K562 (cell line): ENCODE results near the gene DLG4. TPM values are rescaled to one million over a fixed set of nuclear protein-coding genes. Genes with fewer than 3 reads are reported as not detected.

Source experiments
- ATAC-seq: fragments of 200-7000 bp; cut with Tn5 transposase; 3 replicates; pipeline ENCODE4 v1.9.1; 2020; ENCODE audit warnings: moderate library complexity
- BruUV-seq: library from RNA; stranded (reverse); fragments of 400-500 nt; replicated peaks from 2 replicates; lab custom pipeline; 2021; lab: Mats Ljungman, UMichigan
- CTCF ChIA-PET: fragments of 300-600 bp; formaldehyde crosslinking; extraction: SDS; loops from one replicate; lab custom pipeline; 2021; ENCODE audit warnings: low intra/inter-chr PET ratio; lab: Yijun Ruan, JAX
- POLR2A ChIA-PET: fragments of 300-600, 350-650 bp; sonication (Branson Sonifier 250); formaldehyde crosslinking; extraction: SDS; loops from one replicate; lab custom pipeline; 2021; ENCODE audit warnings: antibody characterized with exemption, inconsistent platforms; lab: Yijun Ruan, JAX
- DNase-seq, 4 experiments: peaks; one replicate each; pipeline versions ENCODE4 v3.0.0 to v3.0.0-alpha.2; 2011 to 2018; ENCODE audit warnings: low spot score in 3 of 4, mixed read lengths in 3 of 4; ENCODE audit errors: extremely low read depth in 1 of 4
- FAIRE-seq: peaks from 2 replicates; lab custom pipeline; 2011; peaks lifted over from hg19 to GRCh38; lab: Jason Lieb, UNC
- H2AFZ ChIP-seq: 2 replicates; pipeline ENCODE4 v1.6.0; 2011; ENCODE audit warnings: low read depth, low read length, control low read depth, inconsistent platforms
- H3K27ac ChIP-seq: fragments of 200-600 bp; 3 replicates; pipeline ENCODE4 v1.8.0; 2011; ENCODE audit warnings: low read depth, mild to moderate bottlenecking, control low read depth, inconsistent platforms, low read length, moderate library complexity, mixed read lengths; ENCODE audit errors: extremely low read depth
- H3K27me3 ChIP-seq, 2 experiments: fragments of 300-600 bp in 1 of 2; 2 replicates in 1 of 2; 3 replicates in 1 of 2; pipeline versions ENCODE4 v1.6.0 to v1.8.0; 2011; ENCODE audit warnings: inconsistent platforms in 2 of 2, low read length in 2 of 2, mild to moderate bottlenecking in 1 of 2, mixed read lengths in 1 of 2, moderate library complexity in 1 of 2; ENCODE audit not compliant: control insufficient read depth in 2 of 2, insufficient read depth in 2 of 2
- H3K36me3 ChIP-seq: fragments of 300-600 bp; 3 replicates; pipeline ENCODE4 v1.8.0; 2011; ENCODE audit warnings: mild to moderate bottlenecking, low read length, inconsistent platforms; ENCODE audit not compliant: control insufficient read depth, insufficient read depth
- H3K4me1 ChIP-seq, 2 experiments: fragments of 200-600 bp in 1 of 2; replicated peaks in 1 of 2; 2 replicates in 1 of 2; 3 replicates in 1 of 2; pipeline versions ENCODE4 v1.5.1 to v1.8.0; 2011; ENCODE audit warnings: inconsistent platforms in 2 of 2, low read length in 2 of 2, mild to moderate bottlenecking in 1 of 2, mixed read lengths in 1 of 2, moderate library complexity in 1 of 2; ENCODE audit not compliant: control insufficient read depth in 2 of 2, insufficient read depth in 2 of 2
- H3K4me2 ChIP-seq: 2 replicates; pipeline ENCODE4 v1.6.1; 2011; ENCODE audit warnings: low read length, control low read depth, inconsistent platforms, mixed read lengths; ENCODE audit not compliant: insufficient read depth
- H3K4me3 ChIP-seq: fragments of 200-600 bp; sonication (generic), shearing (Covaris generic); 2 replicates; pipeline ENCODE4 v1.5.1; 2016; ENCODE audit warnings: control low read depth, inconsistent platforms
- H3K79me2 ChIP-seq: fragments of 200-600 bp; 3 replicates; pipeline ENCODE4 v1.8.0; 2011; ENCODE audit warnings: low read length, inconsistent platforms; ENCODE audit not compliant: control insufficient read depth, insufficient read depth
- H3K9ac ChIP-seq, 2 experiments: 2 replicates each; pipeline versions ENCODE4 v1.6.0 to v1.6.1; 2011; ENCODE audit warnings: low read depth in 2 of 2, low read length in 2 of 2, control low read depth in 1 of 2, inconsistent platforms in 1 of 2, mild to moderate bottlenecking in 1 of 2, mixed read lengths in 1 of 2; ENCODE audit not compliant: insufficient read depth in 1 of 2
- H3K9me1 ChIP-seq: one replicate; pipeline ENCODE4 v1.6.0; 2011; ENCODE audit warnings: inconsistent platforms, mild to moderate bottlenecking, low read length, moderate library complexity; ENCODE audit not compliant: control insufficient read depth, insufficient read depth
- H3K9me3 ChIP-seq: replicated peaks from 2 replicates; pipeline ENCODE4 v1.5.1; 2011; ENCODE audit warnings: low read depth, low read length, inconsistent platforms; ENCODE audit not compliant: control insufficient read depth, insufficient read depth
- H4K20me1 ChIP-seq: replicated peaks from 2 replicates; pipeline ENCODE4 v1.6.1; 2011; ENCODE audit warnings: low read length, inconsistent platforms, mixed read lengths; ENCODE audit not compliant: control insufficient read depth, insufficient read depth
- HNRNPL ChIP-seq: fragments of 200-400 bp; formaldehyde crosslinking; IDR thresholded peaks from 2 replicates; pipeline ENCODE4 v1.6.1; 2017; ENCODE audit warnings: low read depth, mild to moderate bottlenecking, low read length
- MEIS2 ChIP-seq: fragments of 450-650 bp; IDR thresholded peaks from 2 replicates; pipeline ENCODE4 v1.6.1; 2014; ENCODE audit warnings: mild to moderate bottlenecking; ENCODE audit not compliant: partially characterized antibody
- NFIX ChIP-seq: fragments of 250-450 bp; sonication (Bioruptor Pico); IDR thresholded peaks from 2 replicates; pipeline ENCODE4 v1.4.0; 2020; ENCODE audit warnings: low read depth, mild to moderate bottlenecking, moderate library complexity
- POU5F1 ChIP-seq: fragments of 150-350 bp; IDR thresholded peaks from 2 replicates; pipeline ENCODE4 v1.6.1; 2014; ENCODE audit warnings: borderline replicate concordance, low read length, low read depth, mild to moderate bottlenecking; ENCODE audit not compliant: partially characterized antibody
- STAT5B ChIP-seq: fragments of 250-450 bp; sonication (Bioruptor Pico); IDR thresholded peaks from 2 replicates; pipeline ENCODE4 v1.8.0; 2021; ENCODE audit warnings: mild to moderate bottlenecking, inconsistent platforms
- TGIF2 ChIP-seq: sonication (generic); formaldehyde crosslinking; IDR thresholded peaks from 2 replicates; pipeline ENCODE4 v1.8.1; 2022; ENCODE audit warnings: mild to moderate bottlenecking, missing genetic modification reagents, moderate library complexity
- USF2 ChIP-seq: sonication (generic); formaldehyde crosslinking; IDR thresholded peaks from 2 replicates; pipeline ENCODE4 v1.5.0; 2020; ENCODE audit warnings: missing genetic modification reagents
- ZBTB43 ChIP-seq: sonication (generic); formaldehyde crosslinking; IDR thresholded peaks from 2 replicates; pipeline ENCODE4 v1.8.0; 2023; ENCODE audit warnings: mild to moderate bottlenecking, missing genetic modification reagents
- WGBS: fragments of 100-300 bp; shearing (Covaris generic); methylation state at CpG from one replicate; pipeline ENCODE4 v1.1.6; 2016; ENCODE audit warnings: low coverage, mixed read lengths; ENCODE audit not compliant: insufficient coverage; ENCODE audit errors: missing lambda C conversion rate; 5-methylcytosine and 5-hydroxymethylcytosine counted together
- in situ Hi-C: fragments of 300-500 bp; cut with MboI; formaldehyde crosslinking; loops from 4 replicates; pipeline ENCODE4 v1.15.0; 2018; ENCODE audit warnings: inconsistent platforms, mixed read lengths
- intact Hi-C: fragments of 100-400 bp; cut with micrococcal nuclease; formaldehyde crosslinking; loops from 2 replicates; pipeline ENCODE4 v1.14.2; 2022
- polyA plus RNA-seq, 8 experiments: library from polyadenylated mRNA; depleted of rRNA in 4 of 8; stranded (reverse) in 5 of 8; unstranded in 3 of 8; fragments of >200 nt; fragmentation: Nextera tagmentation in 2 of 8; fragmentation: Illumina TruSeq in 1 of 8; extraction: Ambion mirVana in 2 of 8; extraction: Trizol in 1 of 8; gene quantifications; 2 replicates each; pipeline versions ENCODE4 v1.2.1 to v1.2.3, GENCODE V29; 2011 to 2014; ENCODE audit warnings: inconsistent platforms in 1 of 8, missing spikeins in 1 of 8
- total RNA-seq, 7 experiments: library from RNA; depleted of rRNA in 6 of 7; stranded (reverse); fragments of >200 nt in 6 of 7; fragmentation: Illumina TruSeq in 2 of 7; extraction: Trizol in 2 of 7; gene quantifications; 2 replicates each; pipeline versions ENCODE4 v1.2.1 to v1.2.3, GENCODE V29; 2011 to 2021; ENCODE audit warnings: low replicate concordance in 1 of 7
- TF ChIP-seq, protein P1 (sequence below): fragments of 250-450 bp; sonication (Bioruptor Pico); IDR thresholded peaks from 2 replicates; pipeline ENCODE4 v1.4.0; 2020

Gene DLG4
- total and polyA plus RNA-seq, 9 of the 15 experiments (the other 6 are each of a cell fraction or from before 2014, with no cell fraction given), result 0.03 to 12.0 (median 4.1) TPM

GRCh38 chr17:7258731-7259554 is 39.3 kb upstream of the DLG4 start:
- H3K36me3 ChIP-seq, result peaks cover 58% of the 10 kb centered on the region; the same call in 2 of the 3 replicates
- in situ Hi-C loops, result no loop called here
- no peaks in the 10 kb centered on the region for H3K9me3 ChIP-seq
- H3K4me1 ChIP-seq, result peaks cover 3 to 33% of the 10 kb centered on the region in 2 experiments; a peak in 4 of 5 replicates
- no peaks in the 10 kb centered on the region for H4K20me1 ChIP-seq
- POLR2A ChIA-PET, result interaction anchor here (1.3 to 1.6 kb wide), 2 partner anchors 8 to 17 kb away, joined by 4 to 10 read pairs; partner anchors contain the start of genes CTDNEP1 and GABARAP
- H3K27me3 ChIP-seq, result no peaks in the 10 kb centered on the region
- BruUV-seq, result no TSS peak
- no peaks in the 10 kb centered on the region for H3K9me1 ChIP-seq
- H3K4me2 ChIP-seq, result no peak overlapping the region
- TF ChIP-seq HNRNPL (no peak), NFIX (no peak), STAT5B (CRISPR knock-in tag) (no peak), MEIS2 (no peak), USF2 (no peak), POU5F1 (no peak), TGIF2 (CRISPR knock-in tag) (no peak), ZBTB43 (CRISPR knock-in tag) (no peak)
- TF ChIP-seq, protein P1, sequence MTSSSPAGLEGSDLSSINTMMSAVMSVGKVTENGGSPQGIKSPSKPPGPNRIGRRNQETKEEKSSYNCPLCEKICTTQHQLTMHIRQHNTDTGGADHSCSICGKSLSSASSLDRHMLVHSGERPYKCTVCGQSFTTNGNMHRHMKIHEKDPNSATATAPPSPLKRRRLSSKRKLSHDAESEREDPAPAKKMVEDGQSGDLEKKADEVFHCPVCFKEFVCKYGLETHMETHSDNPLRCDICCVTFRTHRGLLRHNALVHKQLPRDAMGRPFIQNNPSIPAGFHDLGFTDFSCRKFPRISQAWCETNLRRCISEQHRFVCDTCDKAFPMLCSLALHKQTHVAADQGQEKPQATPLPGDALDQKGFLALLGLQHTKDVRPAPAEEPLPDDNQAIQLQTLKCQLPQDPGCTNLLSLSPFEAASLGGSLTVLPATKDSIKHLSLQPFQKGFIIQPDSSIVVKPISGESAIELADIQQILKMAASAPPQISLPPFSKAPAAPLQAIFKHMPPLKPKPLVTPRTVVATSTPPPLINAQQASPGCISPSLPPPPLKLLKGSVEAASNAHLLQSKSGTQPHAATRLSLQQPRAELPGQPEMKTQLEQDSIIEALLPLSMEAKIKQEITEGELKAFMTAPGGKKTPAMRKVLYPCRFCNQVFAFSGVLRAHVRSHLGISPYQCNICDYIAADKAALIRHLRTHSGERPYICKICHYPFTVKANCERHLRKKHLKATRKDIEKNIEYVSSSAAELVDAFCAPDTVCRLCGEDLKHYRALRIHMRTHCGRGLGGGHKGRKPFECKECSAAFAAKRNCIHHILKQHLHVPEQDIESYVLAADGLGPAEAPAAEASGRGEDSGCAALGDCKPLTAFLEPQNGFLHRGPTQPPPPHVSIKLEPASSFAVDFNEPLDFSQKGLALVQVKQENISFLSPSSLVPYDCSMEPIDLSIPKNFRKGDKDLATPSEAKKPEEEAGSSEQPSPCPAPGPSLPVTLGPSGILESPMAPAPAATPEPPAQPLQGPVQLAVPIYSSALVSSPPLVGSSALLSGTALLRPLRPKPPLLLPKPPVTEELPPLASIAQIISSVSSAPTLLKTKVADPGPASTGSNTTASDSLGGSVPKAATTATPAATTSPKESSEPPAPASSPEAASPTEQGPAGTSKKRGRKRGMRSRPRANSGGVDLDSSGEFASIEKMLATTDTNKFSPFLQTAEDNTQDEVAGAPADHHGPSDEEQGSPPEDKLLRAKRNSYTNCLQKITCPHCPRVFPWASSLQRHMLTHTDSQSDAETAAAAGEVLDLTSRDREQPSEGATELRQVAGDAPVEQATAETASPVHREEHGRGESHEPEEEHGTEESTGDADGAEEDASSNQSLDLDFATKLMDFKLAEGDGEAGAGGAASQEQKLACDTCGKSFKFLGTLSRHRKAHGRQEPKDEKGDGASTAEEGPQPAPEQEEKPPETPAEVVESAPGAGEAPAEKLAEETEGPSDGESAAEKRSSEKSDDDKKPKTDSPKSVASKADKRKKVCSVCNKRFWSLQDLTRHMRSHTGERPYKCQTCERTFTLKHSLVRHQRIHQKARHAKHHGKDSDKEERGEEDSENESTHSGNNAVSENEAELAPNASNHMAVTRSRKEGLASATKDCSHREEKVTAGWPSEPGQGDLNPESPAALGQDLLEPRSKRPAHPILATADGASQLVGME (CRISPR knock-in tag), result no peak
- TF ChIP-seq, all 486 proteins: peak for 0
- no peak overlapping the region for H3K27ac ChIP-seq
- intact Hi-C loops, result no loop called here
- 94% methylated on average over 5 of the region's 7 CpGs for WGBS
- CTCF ChIA-PET, result no interaction called here
- peaks cover 3% of the 10 kb centered on the region; the same call in 1 of the 3 replicates for H3K79me2 ChIP-seq
- ATAC-seq (no peak), DNase-seq (no peak), FAIRE-seq (no peak)
- no peak overlapping the region for H2AFZ ChIP-seq
- no peak overlapping the region for H3K9ac ChIP-seq
- no peak overlapping the region for H3K4me3 ChIP-seq
